Body of pancreas (tissue), 4 donors: ENCODE data around the gene TRPM3.

Source experiments
- POLR2A ChIP-seq, 3 donors: fragments of 450-650 bp; IDR thresholded peaks; one replicate each; pipeline ENCODE4 v1.6.1; 2016; ENCODE audit warnings: antibody characterized with exemption in 3 of 3, mild to moderate bottlenecking in 2 of 3
- TF ChIP-seq, protein P1 (sequence below), 7 experiments: fragments of 450-650 bp in 4 of 7; fragments of 200-600 bp in 3 of 7; sonication (generic) in 3 of 7; IDR thresholded peaks; one replicate each; pipeline ENCODE4 v1.5.1; 2016 to 2019; ENCODE audit warnings: antibody characterized with exemption in 7 of 7

DNA sequence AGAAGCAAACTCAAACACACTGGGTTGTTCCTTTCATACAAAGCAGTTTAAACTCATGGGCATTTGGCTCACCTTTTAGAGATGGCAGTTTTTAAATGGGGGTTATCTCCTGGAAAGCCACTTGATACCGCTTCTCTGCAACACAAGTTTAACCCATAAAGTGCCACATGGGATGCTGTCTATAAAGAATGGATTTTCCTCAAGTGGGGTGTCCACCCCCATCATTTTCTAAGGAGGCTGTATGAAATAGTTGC lies 528 bp upstream of the TRPM3 start:
- TF ChIP-seq, protein P1, sequence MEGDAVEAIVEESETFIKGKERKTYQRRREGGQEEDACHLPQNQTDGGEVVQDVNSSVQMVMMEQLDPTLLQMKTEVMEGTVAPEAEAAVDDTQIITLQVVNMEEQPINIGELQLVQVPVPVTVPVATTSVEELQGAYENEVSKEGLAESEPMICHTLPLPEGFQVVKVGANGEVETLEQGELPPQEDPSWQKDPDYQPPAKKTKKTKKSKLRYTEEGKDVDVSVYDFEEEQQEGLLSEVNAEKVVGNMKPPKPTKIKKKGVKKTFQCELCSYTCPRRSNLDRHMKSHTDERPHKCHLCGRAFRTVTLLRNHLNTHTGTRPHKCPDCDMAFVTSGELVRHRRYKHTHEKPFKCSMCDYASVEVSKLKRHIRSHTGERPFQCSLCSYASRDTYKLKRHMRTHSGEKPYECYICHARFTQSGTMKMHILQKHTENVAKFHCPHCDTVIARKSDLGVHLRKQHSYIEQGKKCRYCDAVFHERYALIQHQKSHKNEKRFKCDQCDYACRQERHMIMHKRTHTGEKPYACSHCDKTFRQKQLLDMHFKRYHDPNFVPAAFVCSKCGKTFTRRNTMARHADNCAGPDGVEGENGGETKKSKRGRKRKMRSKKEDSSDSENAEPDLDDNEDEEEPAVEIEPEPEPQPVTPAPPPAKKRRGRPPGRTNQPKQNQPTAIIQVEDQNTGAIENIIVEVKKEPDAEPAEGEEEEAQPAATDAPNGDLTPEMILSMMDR (IDR thresholded peaks at IDR 0.05) = no peak
- no peak for TF ChIP-seq POLR2A (IDR thresholded peaks at IDR 0.05)
